Measurements from ENCODE around the gene KRABD2.
"Not testable (repeated sequence)": the region's sequence is repeated elsewhere in the genome, so short reads cannot be mapped to it uniquely, and the experiment has no call there.

The KRABD2 gene

DNA sequence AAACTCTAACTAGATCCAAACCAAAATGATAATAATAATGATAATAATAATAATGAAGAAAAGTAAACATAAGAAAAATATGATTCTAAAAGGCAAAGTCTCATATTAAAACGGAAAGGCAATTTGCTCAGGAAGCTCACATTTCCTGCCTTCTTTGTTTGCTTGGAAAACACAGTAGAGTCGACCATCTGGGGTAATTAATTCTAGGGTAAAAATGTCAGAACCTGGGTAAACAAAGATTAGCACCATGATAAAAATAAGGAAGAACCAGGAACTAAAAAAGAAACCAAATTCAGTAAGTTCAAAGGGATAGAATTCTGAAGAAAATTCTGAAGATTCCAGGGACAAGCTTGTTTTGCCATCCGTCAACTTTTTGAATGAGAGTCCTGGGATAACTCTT lies 16.2 kb downstream of the KRABD2 start:
- H3K4me3 Mint-ChIP-seq, result no peak overlapping the region
- H3K9me3 Mint-ChIP-seq, result no peaks in the 10 kb centered on the region
- peaks cover 12% of the 10 kb centered on the region for H3K4me1 Mint-ChIP-seq
- H3K36me3 Mint-ChIP-seq (ENCODE audit: low read depth), result no peaks in the 10 kb centered on the region
- no peak overlapping the region for H3K27ac Mint-ChIP-seq
- ATAC-seq (replicated peaks), result no peak
- no peaks in the 10 kb centered on the region for H3K27me3 Mint-ChIP-seq

DNA sequence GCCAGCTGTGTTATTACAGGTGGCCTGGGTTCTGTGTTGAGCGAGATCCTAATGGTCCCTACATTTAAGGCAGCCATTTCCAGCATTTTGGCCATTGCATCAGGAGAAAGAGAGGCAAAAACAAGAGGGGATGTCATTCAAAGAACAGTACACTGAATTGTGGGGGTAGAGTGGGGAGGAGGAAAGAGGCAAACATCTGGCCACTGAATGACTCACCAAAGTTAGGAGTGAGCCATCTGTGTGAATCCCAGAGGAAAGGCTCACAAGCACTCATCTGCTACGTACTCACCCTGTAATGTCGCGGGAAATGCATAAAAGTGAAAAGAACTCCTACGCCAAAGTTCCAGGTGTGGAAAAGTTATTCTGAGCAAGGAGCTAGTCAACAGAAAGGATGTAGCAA lies 16.7 kb downstream of the KRABD2 start:
- peaks cover 12% of the 10 kb centered on the region for H3K4me1 Mint-ChIP-seq
- H3K9me3 Mint-ChIP-seq, result no peaks in the 10 kb centered on the region
- no peak overlapping the region for H3K27ac Mint-ChIP-seq
- H3K4me3 Mint-ChIP-seq, result no peak overlapping the region
- no peaks in the 10 kb centered on the region for H3K27me3 Mint-ChIP-seq
- no peak for ATAC-seq (replicated peaks)
- no peaks in the 10 kb centered on the region for H3K36me3 Mint-ChIP-seq (ENCODE audit: low read depth)

DNA sequence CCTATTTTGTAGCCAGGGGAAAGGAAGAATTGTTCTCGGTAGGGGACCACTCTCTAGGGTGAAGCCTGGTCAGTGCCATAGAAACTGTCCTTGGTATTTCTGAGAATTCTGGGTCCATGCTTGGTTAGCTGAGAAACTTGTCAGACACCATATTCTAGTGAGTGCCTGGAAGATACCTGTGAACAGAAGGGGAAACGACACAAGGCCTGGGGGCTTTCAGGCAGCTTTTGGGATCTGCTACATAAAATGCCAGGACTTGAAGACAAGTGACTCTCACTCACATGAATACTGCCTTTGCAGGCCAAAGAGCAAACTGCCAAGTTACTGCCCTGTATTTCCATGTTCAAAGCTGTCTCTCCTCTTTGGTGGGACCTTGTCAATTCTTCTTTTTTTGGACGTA lies 18.6 kb downstream of the KRABD2 start:
- ATAC-seq (replicated peaks), result no peak
- H3K27me3 Mint-ChIP-seq, result no peaks in the 10 kb centered on the region
- no peaks in the 10 kb centered on the region for H3K36me3 Mint-ChIP-seq (ENCODE audit: low read depth)
- H3K4me1 Mint-ChIP-seq, result peaks cover 12% of the 10 kb centered on the region
- no peaks in the 10 kb centered on the region for H3K9me3 Mint-ChIP-seq
- H3K27ac Mint-ChIP-seq, result no peak overlapping the region
- H3K4me3 Mint-ChIP-seq, result no peak overlapping the region

DNA sequence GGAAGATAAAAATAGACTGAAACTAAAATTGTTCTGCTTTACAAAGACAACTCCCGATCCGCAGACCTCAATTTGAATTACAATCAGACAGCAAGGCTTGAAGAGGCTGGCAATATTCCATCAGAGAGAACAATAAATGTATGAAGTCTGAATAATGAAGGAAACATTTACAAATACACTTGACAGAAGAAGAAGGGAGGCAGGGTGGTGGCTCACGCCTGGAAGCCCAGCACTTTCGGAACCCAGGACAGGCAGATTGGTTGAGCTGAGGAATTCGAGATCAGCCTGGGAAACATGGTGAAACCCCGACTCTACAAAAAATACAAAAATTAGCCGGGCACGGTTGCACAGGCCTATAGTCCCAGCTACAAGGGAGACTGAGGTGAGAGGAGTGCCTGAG lies 22.3 kb downstream of the KRABD2 start:
- H3K9me3 Mint-ChIP-seq, result no peaks in the 10 kb centered on the region
- no peaks in the 10 kb centered on the region for H3K36me3 Mint-ChIP-seq (ENCODE audit: low read depth)
- no peak for ATAC-seq (replicated peaks)
- no peak overlapping the region for H3K4me3 Mint-ChIP-seq
- H3K4me1 Mint-ChIP-seq, result no peaks in the 10 kb centered on the region
- H3K27ac Mint-ChIP-seq, result no peak overlapping the region
- no peaks in the 10 kb centered on the region for H3K27me3 Mint-ChIP-seq

DNA sequence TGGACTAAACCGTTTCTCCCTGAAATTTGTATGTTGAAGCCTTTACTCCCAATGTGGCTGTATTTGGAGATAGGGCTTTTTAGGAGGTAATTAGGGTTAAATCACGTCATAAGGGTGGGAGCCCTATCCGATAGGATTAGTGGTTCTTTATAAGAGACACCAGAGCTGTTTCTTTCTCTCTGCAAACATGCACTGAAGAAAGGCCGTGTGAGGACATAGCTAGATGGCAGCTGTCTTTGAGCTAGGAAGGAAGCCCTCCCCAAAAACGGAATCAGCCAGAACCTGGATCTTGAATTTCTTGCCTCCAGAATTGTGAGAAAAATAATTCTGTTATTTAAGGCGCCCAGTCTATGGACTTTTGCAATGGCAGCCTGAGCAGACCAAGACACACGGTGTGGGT lies 22.8 kb downstream of the KRABD2 start:
- no peak overlapping the region for H3K27ac Mint-ChIP-seq
- no peaks in the 10 kb centered on the region for H3K27me3 Mint-ChIP-seq
- no peak for ATAC-seq (replicated peaks)
- H3K9me3 Mint-ChIP-seq, result no peaks in the 10 kb centered on the region
- no peak overlapping the region for H3K4me3 Mint-ChIP-seq
- H3K4me1 Mint-ChIP-seq, result no peaks in the 10 kb centered on the region
- H3K36me3 Mint-ChIP-seq (ENCODE audit: low read depth), result no peaks in the 10 kb centered on the region

DNA sequence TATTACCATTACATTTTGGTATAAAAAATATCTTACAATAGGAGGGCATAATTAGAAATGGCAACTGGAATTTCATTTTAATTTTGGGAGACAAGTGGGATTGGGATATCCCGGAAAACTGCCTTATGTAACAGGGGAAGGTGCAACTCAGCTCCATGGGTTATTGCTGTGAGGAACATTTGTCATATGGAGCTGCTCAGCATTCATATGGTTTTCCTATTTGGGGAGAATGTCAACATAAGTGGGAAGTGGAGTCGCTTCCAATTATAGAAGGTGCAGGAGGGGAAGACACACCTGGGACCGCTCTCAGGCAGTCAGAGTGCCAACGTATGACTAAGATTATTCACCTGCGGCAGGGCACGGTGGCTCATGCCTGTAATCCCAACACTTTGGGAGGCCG lies 26.2 kb downstream of the KRABD2 start:
- no peaks in the 10 kb centered on the region for H3K9me3 Mint-ChIP-seq
- H3K4me1 Mint-ChIP-seq, result no peaks in the 10 kb centered on the region
- no peaks in the 10 kb centered on the region for H3K36me3 Mint-ChIP-seq (ENCODE audit: low read depth)
- H3K27me3 Mint-ChIP-seq, result peaks cover 8% of the 10 kb centered on the region
- ATAC-seq (replicated peaks), result no peak
- no peak overlapping the region for H3K4me3 Mint-ChIP-seq
- no peak overlapping the region for H3K27ac Mint-ChIP-seq

DNA sequence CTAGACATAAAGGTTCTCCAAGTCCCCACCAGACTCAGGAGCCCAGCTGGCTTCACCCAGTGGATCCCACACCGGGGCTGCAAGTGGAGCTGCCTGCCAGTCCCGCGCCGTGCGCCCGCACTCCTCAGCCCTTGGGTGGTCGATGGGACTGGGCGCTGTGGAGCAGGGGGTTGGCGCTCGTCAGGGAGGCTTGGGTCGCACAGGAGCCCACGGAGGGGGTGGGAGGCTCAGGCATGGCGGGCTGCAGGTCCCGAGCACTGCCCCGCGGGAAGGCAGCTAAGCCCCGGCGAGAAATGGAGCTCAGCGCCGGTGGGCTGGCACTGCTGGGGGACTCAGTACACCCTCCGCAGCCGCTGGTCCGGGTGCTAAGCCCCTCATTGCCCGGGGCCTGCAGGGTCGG lies 29.5 kb downstream of the KRABD2 start:
- not testable (repeated sequence) for H3K9me3 Mint-ChIP-seq; H3K4me1 Mint-ChIP-seq; H3K27ac Mint-ChIP-seq; ATAC-seq (replicated peaks); H3K4me3 Mint-ChIP-seq; H3K36me3 Mint-ChIP-seq (ENCODE audit: low read depth); H3K27me3 Mint-ChIP-seq

DNA sequence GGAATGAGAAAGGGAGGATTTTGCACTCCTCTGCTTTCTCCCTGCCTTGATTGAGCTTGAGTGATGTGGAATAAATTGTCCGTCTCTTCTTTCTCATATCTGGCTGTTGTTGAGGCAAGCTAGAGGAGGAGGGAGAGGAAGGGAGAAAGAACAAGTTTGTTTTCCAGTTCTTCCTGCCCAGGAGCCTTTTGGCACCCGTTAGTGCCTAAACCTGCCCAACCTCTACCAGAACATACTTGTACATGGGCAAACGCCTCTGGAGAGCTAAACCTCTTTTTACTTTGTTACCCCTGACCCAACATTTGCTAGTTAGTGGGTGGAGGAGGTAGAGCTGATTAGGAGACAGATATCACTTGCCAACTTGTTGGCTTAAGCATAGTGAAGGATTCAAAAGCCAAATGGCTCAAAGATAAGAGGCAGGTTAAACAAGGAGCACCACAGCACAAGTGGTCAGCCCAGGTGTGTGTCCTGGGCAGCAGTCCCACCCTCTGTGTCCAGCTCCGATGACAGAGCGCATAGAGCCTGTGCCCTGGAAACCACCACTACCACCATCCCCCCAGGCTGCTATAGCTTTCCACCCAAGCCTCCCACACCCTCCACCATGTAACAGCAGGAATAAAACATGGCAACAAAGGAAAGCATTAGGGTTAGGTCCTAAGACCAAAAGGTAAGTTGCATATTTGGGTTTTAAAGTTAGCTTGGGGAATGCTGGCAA lies 30.4 kb downstream of the KRABD2 start:
- ATAC-seq (replicated peaks), result no peak
- Mint-ChIP-seq H3K27me3 (peaks cover 8% of the 10 kb centered on the region), H3K4me3 (no peak overlapping the region), H3K4me1 (no peaks in the 10 kb centered on the region), H3K27ac (no peak overlapping the region), H3K9me3 (no peaks in the 10 kb centered on the region), H3K36me3 (ENCODE audit: low read depth) (no peaks in the 10 kb centered on the region)

DNA sequence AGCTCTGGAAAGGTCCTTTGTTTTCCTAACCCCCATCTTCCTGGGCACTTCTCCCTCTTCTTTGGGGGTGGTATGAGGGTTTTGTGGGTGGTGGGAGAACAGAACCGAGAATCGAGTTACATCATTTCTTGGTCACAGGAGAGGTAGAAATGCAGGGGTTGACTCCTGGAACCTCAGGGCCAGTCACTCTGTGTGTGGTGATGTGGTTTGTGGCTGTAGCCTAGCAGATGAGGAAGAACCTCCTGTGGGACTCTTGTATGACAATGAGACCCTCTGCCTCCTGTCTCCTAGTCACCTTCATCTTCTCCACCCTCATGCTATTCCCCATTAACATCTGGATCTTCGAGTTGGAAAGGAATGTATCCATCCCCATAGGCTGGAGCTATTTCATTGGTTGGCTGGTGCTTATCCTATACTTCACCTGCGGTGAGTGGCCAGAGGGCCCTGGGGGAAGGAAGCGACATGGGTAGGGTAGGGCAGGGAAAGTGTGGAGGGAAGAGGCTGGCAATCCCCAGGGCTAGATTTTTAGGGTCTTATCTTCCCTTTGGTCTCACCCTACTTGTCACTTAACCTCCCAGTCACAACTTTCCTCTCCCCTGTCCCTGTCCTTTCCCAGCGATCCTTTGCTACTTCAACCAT lies 31.3 kb downstream of the KRABD2 start:
- Mint-ChIP-seq H3K27me3 (peaks cover 8% of the 10 kb centered on the region), H3K4me3 (no peak overlapping the region), H3K9me3 (no peaks in the 10 kb centered on the region)

DNA sequence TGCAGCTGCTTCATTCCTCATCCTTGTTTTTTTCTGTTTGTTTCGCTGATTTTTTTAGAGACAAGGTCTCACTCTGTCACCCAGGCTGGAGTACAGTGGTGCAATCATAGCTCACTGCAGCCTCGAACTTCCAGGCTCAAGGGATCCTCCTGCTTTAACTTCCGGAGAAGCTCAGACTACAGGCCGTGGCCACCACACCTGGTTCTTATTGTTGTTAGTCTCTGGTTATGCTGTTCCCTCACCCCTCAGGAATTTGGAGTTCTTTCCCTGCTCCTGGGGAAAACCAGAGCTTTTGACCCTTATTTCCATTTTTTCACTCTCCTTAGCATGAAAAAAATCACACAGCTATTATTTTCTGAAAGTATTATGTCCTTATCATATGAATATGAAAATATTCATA lies 35.0 kb downstream of the KRABD2 start:
- H3K9me3 Mint-ChIP-seq, result no peaks in the 10 kb centered on the region
- no peak for ATAC-seq (replicated peaks)
- peaks cover 2% of the 10 kb centered on the region for H3K27me3 Mint-ChIP-seq
- no peaks in the 10 kb centered on the region for H3K36me3 Mint-ChIP-seq (ENCODE audit: low read depth)
- H3K4me1 Mint-ChIP-seq, result peaks cover 4% of the 10 kb centered on the region
- H3K4me3 Mint-ChIP-seq, result no peak overlapping the region
- H3K27ac Mint-ChIP-seq, result no peak overlapping the region

More for the DNA sequence above, 31.3 kb downstream of the KRABD2 start:
- peak; percentile 69 for ATAC-seq (replicated peaks)
- Mint-ChIP-seq H3K27ac (no peak overlapping the region), H3K4me1 (no peaks in the 10 kb centered on the region), H3K36me3 (ENCODE audit: low read depth) (no peaks in the 10 kb centered on the region)

DNA sequence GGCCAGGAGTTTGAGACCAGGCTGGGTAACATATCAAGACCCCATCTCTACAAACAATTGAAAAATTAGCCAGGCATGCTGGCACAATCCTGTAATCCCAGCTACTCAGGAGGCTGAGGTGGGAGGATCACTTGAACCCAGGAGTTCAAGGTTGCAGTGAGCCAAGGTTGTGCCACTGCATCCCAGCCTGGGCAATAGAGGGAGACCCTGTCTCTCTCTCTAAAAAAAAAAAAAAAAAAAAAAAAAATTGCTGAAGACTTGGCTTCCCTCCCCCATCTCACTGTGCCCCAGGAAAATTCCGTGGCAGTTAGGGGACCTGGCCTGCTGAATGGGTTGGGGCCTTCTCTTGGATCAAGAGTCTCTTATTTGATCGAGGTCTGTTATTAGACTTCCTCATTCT lies 37.0 kb downstream of the KRABD2 start, which contains the start of gene ODF4:
Gene ODF4, plus strand, starts transcription at position 301 of the 400 bp plus-strand sequence. CDS start 212 bp downstream, outside the sequence.
- no peaks in the 10 kb centered on the region for H3K9me3 Mint-ChIP-seq
- no peak within 1 kb of the TSS for H3K27ac Mint-ChIP-seq
- H3K4me3 Mint-ChIP-seq, result no peak within 1 kb of the TSS
- H3K4me1 Mint-ChIP-seq, result peaks cover 4% of the 10 kb centered on the region
- no peaks in the 10 kb centered on the region for H3K36me3 Mint-ChIP-seq (ENCODE audit: low read depth)
- ATAC-seq (replicated peaks), result no peak
- no peaks in the 10 kb centered on the region for H3K27me3 Mint-ChIP-seq

DNA sequence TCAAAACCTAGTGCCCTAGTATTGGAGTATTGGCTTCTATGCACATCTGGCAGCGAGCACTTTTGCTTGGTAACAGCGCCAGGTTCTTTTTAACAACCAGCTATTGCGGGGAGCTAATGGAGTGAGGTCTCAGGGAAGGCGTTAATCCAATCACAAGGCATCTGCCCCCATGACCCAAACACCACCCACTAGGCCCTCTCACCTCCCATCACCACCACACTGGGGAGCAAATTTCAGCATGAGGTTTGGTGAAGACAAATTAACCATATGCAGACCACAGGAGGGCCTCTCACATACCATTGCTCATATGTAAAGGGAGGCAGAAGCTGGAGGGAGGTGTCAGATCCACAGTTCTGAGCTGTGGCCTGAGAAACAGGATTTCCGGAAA lies 37.8 kb downstream of the KRABD2 start:
- H3K9me3 Mint-ChIP-seq, result no peaks in the 10 kb centered on the region
- peaks cover 4% of the 10 kb centered on the region for H3K4me1 Mint-ChIP-seq
- no peaks in the 10 kb centered on the region for H3K36me3 Mint-ChIP-seq (ENCODE audit: low read depth)
- ATAC-seq (replicated peaks), result no peak
- H3K27me3 Mint-ChIP-seq, result no peaks in the 10 kb centered on the region
- H3K27ac Mint-ChIP-seq, result no peak overlapping the region
- no peak overlapping the region for H3K4me3 Mint-ChIP-seq

DNA sequence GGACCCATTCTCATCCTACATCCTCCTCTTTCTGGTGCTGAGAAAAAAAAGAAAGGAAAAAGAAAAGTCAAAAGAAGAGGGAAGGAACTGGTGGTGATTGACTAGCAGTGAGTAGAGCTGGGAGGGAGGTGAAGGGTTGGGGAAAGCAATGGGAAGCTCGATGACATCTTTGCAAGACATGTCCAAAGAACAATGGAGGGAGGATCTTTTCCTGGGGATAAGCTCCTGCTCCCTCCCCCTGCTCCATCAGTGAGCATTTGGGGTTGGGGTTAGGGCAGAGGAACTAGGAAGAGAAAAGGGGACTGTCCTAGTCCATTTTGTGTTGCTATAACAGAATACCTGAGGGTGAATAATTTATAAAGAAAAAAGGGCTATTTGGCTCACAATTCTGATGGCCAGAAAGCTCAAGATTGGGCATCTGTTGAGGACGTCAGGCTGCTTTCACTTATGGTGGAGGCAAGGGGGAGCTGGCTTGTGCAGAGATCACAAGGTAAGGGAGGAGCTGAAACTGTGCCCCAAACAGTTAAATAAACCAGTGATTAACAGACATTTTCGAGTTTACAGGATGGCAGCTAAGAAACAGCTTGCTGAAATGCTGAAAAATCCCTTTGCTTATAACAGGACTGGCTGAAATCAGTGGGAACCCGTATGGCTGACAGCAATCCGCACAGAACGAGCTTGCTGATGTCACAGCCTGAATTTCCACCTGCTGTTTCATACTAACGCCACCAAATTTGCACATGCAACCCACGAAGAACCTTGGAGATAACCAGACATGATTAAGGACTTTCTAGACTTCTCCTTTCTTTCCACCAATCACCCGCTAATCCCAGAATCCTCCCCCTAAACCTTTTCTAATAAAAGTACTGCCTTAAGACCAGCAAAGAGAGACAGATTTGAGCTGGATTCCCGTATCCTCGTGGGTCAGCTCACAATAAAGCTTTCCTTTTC lies 38.4 kb downstream of the KRABD2 start:
- H3K27me3 Mint-ChIP-seq, result no peaks in the 10 kb centered on the region
- no peak overlapping the region for H3K27ac Mint-ChIP-seq
- peak overlapping the region; percentile 26 for H3K4me3 Mint-ChIP-seq

DNA sequence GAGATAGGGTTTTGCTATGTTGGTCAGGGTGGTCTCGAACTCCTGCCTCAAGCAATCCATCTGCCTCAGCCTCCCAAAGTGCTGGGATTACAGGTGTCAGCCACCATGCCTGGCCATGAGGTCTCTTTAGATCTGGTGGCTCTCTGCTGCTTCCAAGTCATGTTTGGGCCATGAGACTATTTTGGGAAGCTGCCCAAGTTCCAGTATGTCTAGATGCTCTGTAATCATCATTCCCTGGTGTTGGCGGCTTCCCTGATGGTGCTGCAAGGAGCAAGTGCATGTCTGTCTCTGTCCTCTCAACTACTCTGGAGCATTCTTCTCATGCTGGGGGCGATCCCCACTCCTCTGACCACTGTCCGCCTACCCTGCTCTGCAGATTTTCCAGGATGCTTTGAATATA lies 43.2 kb downstream of the KRABD2 start:
- H3K27me3 Mint-ChIP-seq, result peaks cover 11% of the 10 kb centered on the region
- no peak for ATAC-seq (replicated peaks)
- peaks cover 4% of the 10 kb centered on the region for H3K4me1 Mint-ChIP-seq
- H3K4me3 Mint-ChIP-seq, result no peak overlapping the region
- no peak overlapping the region for H3K27ac Mint-ChIP-seq
- H3K9me3 Mint-ChIP-seq, result no peaks in the 10 kb centered on the region
- H3K36me3 Mint-ChIP-seq (ENCODE audit: low read depth), result no peaks in the 10 kb centered on the region

More for the DNA sequence above, 38.4 kb downstream of the KRABD2 start:
- Mint-ChIP-seq H3K36me3 (ENCODE audit: low read depth) (no peaks in the 10 kb centered on the region), H3K9me3 (no peaks in the 10 kb centered on the region), H3K4me1 (peaks cover 4% of the 10 kb centered on the region)
- ATAC-seq (replicated peaks), result no peak
